GM12878 (cell line): ENCODE results near the gene NEK7. TPM values are rescaled to one million over a fixed set of nuclear protein-coding genes. Genes with fewer than 3 reads are reported as not detected.

Experiments
- ATAC-seq: fragments of 200-7000 bp; cut with Tn5 transposase; 3 replicates; pipeline ENCODE4 v1.9.1; 2020; ENCODE audit warnings: mild to moderate bottlenecking, moderate library complexity
- BruUV-seq: library from RNA; stranded (reverse); fragments of 400-500 nt; replicated peaks from 2 replicates; lab custom pipeline; 2021; lab: Mats Ljungman, UMichigan
- CTCF ChIA-PET: fragments of 300-600 bp; sonication (Branson Sonifier 250); formaldehyde crosslinking; extraction: SDS; loops from one replicate; lab custom pipeline; 2021; ENCODE audit warnings: inconsistent platforms; lab: Yijun Ruan, JAX
- POLR2A ChIA-PET: fragments of 350-600 bp; formaldehyde crosslinking; extraction: SDS; loops from one replicate; lab custom pipeline; 2021; ENCODE audit warnings: inconsistent platforms; lab: Charles Lee
- RAD21 ChIA-PET: fragments of 300-600 bp; sonication (Branson Sonifier 250); formaldehyde crosslinking; loops from one replicate; lab custom pipeline; 2023; ENCODE audit warnings: antibody characterized with exemption; ENCODE audit not compliant: unreplicated experiment; lab: Charles Lee
- SMC1A ChIA-PET: fragments of 300-600 bp; sonication (Branson Sonifier 250); formaldehyde crosslinking; loops from one replicate; lab custom pipeline; 2023; ENCODE audit not compliant: unreplicated experiment, uncharacterized antibody; lab: Charles Lee
- DNase-seq: peaks from one replicate; pipeline ENCODE4 v3.0.0-alpha.2; 2011; ENCODE audit warnings: low read depth, low spot score
- FAIRE-seq: peaks from 3 replicates; lab custom pipeline; 2011; peaks lifted over from hg19 to GRCh38; lab: Jason Lieb, UNC
- H2AFZ ChIP-seq: 2 replicates; pipeline ENCODE4 v1.6.0; 2011; ENCODE audit warnings: low read depth, low read length, control low read depth; ENCODE audit not compliant: control insufficient read depth
- H3K27ac ChIP-seq: 2 replicates; pipeline ENCODE4 v1.5.1; 2011; ENCODE audit warnings: control low read depth; ENCODE audit not compliant: control insufficient read depth, insufficient read depth
- H3K27me3 ChIP-seq, 2 experiments: replicated peaks in 1 of 2; 2 replicates each; pipeline versions ENCODE4 v1.6.0 to v1.6.1; 2011; ENCODE audit warnings: low read length in 1 of 2; ENCODE audit not compliant: control insufficient read depth in 2 of 2, insufficient read depth in 2 of 2
- H3K36me3 ChIP-seq, 2 experiments: 2 replicates each; pipeline ENCODE4 v1.5.1; 2011; ENCODE audit warnings: low read length in 1 of 2; ENCODE audit not compliant: control insufficient read depth in 2 of 2, insufficient read depth in 2 of 2
- H3K4me1 ChIP-seq: 2 replicates; pipeline ENCODE4 v1.6.1; 2011; ENCODE audit warnings: mild to moderate bottlenecking, low read length, moderate library complexity, mixed read lengths; ENCODE audit not compliant: control insufficient read depth, insufficient read depth
- H3K4me2 ChIP-seq: 2 replicates; pipeline ENCODE4 v1.6.0; 2011; ENCODE audit warnings: control low read depth; ENCODE audit not compliant: control insufficient read depth, insufficient read depth
- H3K4me3 ChIP-seq: fragments of 200-600 bp; sonication (generic); 2 replicates; pipeline ENCODE4 v1.5.1; 2016
- H3K79me2 ChIP-seq: 2 replicates; pipeline ENCODE4 v1.6.0; 2011; ENCODE audit warnings: low read length; ENCODE audit not compliant: control insufficient read depth, insufficient read depth
- H3K9ac ChIP-seq: 2 replicates; pipeline ENCODE4 v1.8.0; 2011; ENCODE audit warnings: low read length, control low read depth, mixed read lengths; ENCODE audit not compliant: control insufficient read depth, insufficient read depth
- H3K9me3 ChIP-seq: replicated peaks from 3 replicates; pipeline ENCODE4 v1.5.1; 2011; ENCODE audit warnings: mild to moderate bottlenecking, low read length; ENCODE audit not compliant: control insufficient read depth, insufficient read depth
- H4K20me1 ChIP-seq: 2 replicates; pipeline ENCODE4 v1.6.0; 2011; ENCODE audit not compliant: control insufficient read depth, insufficient read depth
- BCL11A ChIP-seq: IDR thresholded peaks from 2 replicates; pipeline ENCODE4 v1.6.1; 2011; ENCODE audit warnings: low read depth, low read length
- CHD1 ChIP-seq: IDR thresholded peaks from 2 replicates; pipeline ENCODE4 v1.6.1; 2012; ENCODE audit warnings: low read depth, low read length, improper control_type of control experiment
- MXI1 ChIP-seq: fragments of 150-350 bp; IDR thresholded peaks from 2 replicates; pipeline ENCODE4 v1.6.1; 2011; ENCODE audit warnings: low read depth, mild to moderate bottlenecking, inconsistent platforms, low read length, improper control_type of control experiment
- NRF1 ChIP-seq: conservative IDR thresholded peaks from 2 replicates; pipeline ENCODE4 v1.6.1; 2011; ENCODE audit warnings: mild to moderate bottlenecking, low read depth, low read length, improper control_type of control experiment
- POLR2AphosphoS5 ChIP-seq: IDR thresholded peaks from 2 replicates; pipeline ENCODE4 v1.6.1; 2011; ENCODE audit warnings: mild to moderate bottlenecking, low read length, inconsistent platforms
- SMARCA5 ChIP-seq: fragments of 450-650 bp; IDR thresholded peaks from 2 replicates; pipeline ENCODE4 v1.6.1; 2017; ENCODE audit warnings: mild to moderate bottlenecking
- SP1 ChIP-seq: IDR thresholded peaks from one replicate; pipeline ENCODE4 v1.6.1; 2011; ENCODE audit warnings: low read depth, low read length
- USF2 ChIP-seq: IDR thresholded peaks from 2 replicates; pipeline ENCODE4 v1.6.1; 2011; ENCODE audit warnings: low read depth, low read length, improper control_type of control experiment, borderline replicate concordance
- WGBS: methylation state at CpG from one replicate; pipeline ENCODE4 v1.1.6; 2016; ENCODE audit warnings: low lambda C conversion rate; ENCODE audit not compliant: insufficient replicate concordance, insufficient coverage; ENCODE audit errors: missing lambda C conversion rate; 5-methylcytosine and 5-hydroxymethylcytosine counted together
- in situ Hi-C: fragments of 300-500 bp; cut with MboI; formaldehyde crosslinking; loops from 9 replicates; pipeline ENCODE4 v1.14.3; 2018; ENCODE audit warnings: mixed read lengths
- intact Hi-C: fragments of 100-400 bp; cut with micrococcal nuclease; formaldehyde crosslinking; loops from one replicate; pipeline ENCODE4 v1.14.2; 2022; ENCODE audit not compliant: unreplicated experiment
- polyA plus RNA-seq, 11 experiments: library from polyadenylated mRNA; depleted of rRNA in 4 of 11; unstranded in 6 of 11; stranded (reverse) in 5 of 11; fragments of >200 nt; fragmentation: Nextera tagmentation in 4 of 11; fragmentation: Illumina TruSeq in 1 of 11; extraction: Ambion mirVana in 4 of 11; extraction: Trizol in 1 of 11; gene quantifications; 1 replicate in 1 of 11; 2 replicates in 10 of 11; pipeline versions ENCODE4 v1.2.1 to v1.2.3, GENCODE V29; 2011 to 2016; ENCODE audit warnings: inconsistent platforms in 2 of 11, missing spikeins in 2 of 11, low read depth in 1 of 11
- total RNA-seq, 4 experiments: library from RNA; depleted of rRNA in 3 of 4; stranded (reverse); fragments of >200 nt in 3 of 4; fragmentation: Illumina TruSeq in 1 of 4; extraction: Trizol in 1 of 4; gene quantifications; 2 replicates each; pipeline versions ENCODE4 v1.2.1 to v1.2.3, GENCODE V29; 2013 to 2021
- TF ChIP-seq, protein P1 (sequence below): fragments of 450-650 bp; IDR thresholded peaks from 2 replicates; pipeline ENCODE4 v1.6.1; 2016; ENCODE audit warnings: mild to moderate bottlenecking

Gene NEK7
- total and polyA plus RNA-seq, 10 of the 15 experiments (the other 5 are each of a cell fraction or from before 2014, with no cell fraction given), result 9.4 to 77.7 (median 24.0) TPM

DNA sequence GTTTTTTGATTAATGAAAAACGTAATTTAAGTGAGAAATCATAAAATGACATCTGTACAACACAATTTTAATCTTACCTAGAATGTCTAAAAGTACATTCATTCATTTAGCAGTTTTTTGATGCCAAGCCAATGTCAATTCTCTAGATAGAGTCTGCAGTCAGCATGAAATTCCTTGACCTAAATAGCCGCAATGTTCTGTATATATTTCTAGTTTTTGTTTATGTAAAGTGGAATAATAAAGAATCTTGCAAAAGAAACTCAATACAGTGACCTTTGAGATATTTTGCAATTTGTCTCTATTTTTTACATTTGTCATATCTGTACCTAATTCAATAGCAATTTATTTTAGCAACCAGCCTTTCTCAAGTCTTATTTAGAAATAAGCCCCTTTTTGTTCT, 207.7 kb downstream of the NEK7 start:
- 20% methylated on average over 2 of the region's 2 CpGs for WGBS
- no TSS peak for BruUV-seq
- CTCF ChIA-PET, result interaction anchor here (0.8 to 1.4 kb wide), 3 partner anchors 9 to 23 kb away, joined by 3 to 4 read pairs (median 3); no protein-coding TSS in a partner anchor
- POLR2A ChIA-PET, result no interaction called here
- in situ Hi-C loops, result no loop called here
- SMC1A ChIA-PET, result interaction anchor here (0.7 kb wide), 1 partner anchor 290 kb away, joined by 3 read pairs; no protein-coding TSS in a partner anchor
- H3K9ac ChIP-seq, result no peak overlapping the region
- no peak overlapping the region for H3K27ac ChIP-seq
- H4K20me1 ChIP-seq, result no peaks in the 10 kb centered on the region
- H3K79me2 ChIP-seq, result no peaks in the 10 kb centered on the region
- no peaks in the 10 kb centered on the region for H3K9me3 ChIP-seq
- no peaks in the 10 kb centered on the region for H3K4me1 ChIP-seq
- ATAC-seq (no peak), FAIRE-seq (no peak)
- H3K4me3 ChIP-seq, result no peak overlapping the region
- RAD21 ChIA-PET, result no interaction called here
- H3K36me3 ChIP-seq, result no peaks in the 10 kb centered on the region
- H3K27me3 ChIP-seq, result no peaks in the 10 kb centered on the region
- no peak for TF ChIP-seq USF2
- no peak for TF ChIP-seq POLR2AphosphoS5
- TF ChIP-seq SP1, result no peak
- TF ChIP-seq BCL11A, result no peak
- TF ChIP-seq CHD1, result no peak
- TF ChIP-seq, protein P1, sequence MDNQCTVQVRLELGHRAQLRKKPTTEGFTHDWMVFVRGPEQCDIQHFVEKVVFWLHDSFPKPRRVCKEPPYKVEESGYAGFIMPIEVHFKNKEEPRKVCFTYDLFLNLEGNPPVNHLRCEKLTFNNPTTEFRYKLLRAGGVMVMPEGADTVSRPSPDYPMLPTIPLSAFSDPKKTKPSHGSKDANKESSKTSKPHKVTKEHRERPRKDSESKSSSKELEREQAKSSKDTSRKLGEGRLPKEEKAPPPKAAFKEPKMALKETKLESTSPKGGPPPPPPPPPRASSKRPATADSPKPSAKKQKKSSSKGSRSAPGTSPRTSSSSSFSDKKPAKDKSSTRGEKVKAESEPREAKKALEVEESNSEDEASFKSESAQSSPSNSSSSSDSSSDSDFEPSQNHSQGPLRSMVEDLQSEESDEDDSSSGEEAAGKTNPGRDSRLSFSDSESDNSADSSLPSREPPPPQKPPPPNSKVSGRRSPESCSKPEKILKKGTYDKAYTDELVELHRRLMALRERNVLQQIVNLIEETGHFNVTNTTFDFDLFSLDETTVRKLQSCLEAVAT, result no peak
- TF ChIP-seq SMARCA5, result no peak
- no peak for TF ChIP-seq MXI1
- no peak for TF ChIP-seq NRF1
- TF ChIP-seq, all 136 proteins: peak for 0
- no peak overlapping the region for H3K4me2 ChIP-seq
- no peak for DNase-seq
- intact Hi-C loops, result loop anchor here (5.0 kb wide), 1 partner anchor 323 kb away; no protein-coding TSS in a partner anchor
- no peak overlapping the region for H2AFZ ChIP-seq
